ENCODE results near the gene SLC5A2.

GRCh38 chr16:31460582-31461002 is 22.3 kb upstream of the SLC5A2 start:
- TF ChIP-seq CTCF (IDR thresholded peaks at IDR 0.05) (peak; percentile 24 to 61 (median 29)), POLR2A (IDR thresholded peaks at IDR 0.05; ENCODE audit: low read depth) (no peak)
